HepG2 (cell line): ENCODE data around the gene GOLGA3. TPM values are rescaled to one million over a fixed set of nuclear protein-coding genes. Genes with fewer than 3 reads are reported as not detected.

Experiments used
- ATAC-seq: fragments of 200-7000 bp; cut with Tn5 transposase; 3 replicates; pipeline ENCODE4 v1.9.1; 2020; ENCODE audit warnings: mild to moderate bottlenecking, moderate library complexity
- BruUV-seq: library from RNA; stranded (reverse); fragments of 400-500 nt; replicated peaks from 2 replicates; lab custom pipeline; 2021; lab: Mats Ljungman, UMichigan
- CTCF ChIA-PET: fragments of 300-600 bp; formaldehyde crosslinking; extraction: SDS; loops from one replicate; lab custom pipeline; 2021; ENCODE audit warnings: low total read pairs, inconsistent platforms, low intra/inter-chr PET ratio; lab: Yijun Ruan, JAX
- POLR2A ChIA-PET: fragments of 350-600 bp; sonication (Branson Sonifier 250); formaldehyde crosslinking; loops from one replicate; lab custom pipeline; 2020; ENCODE audit warnings: antibody characterized with exemption, inconsistent platforms; lab: Yijun Ruan, JAX
- DNase-seq: peaks from one replicate; pipeline ENCODE4 v3.0.0-alpha.2; 2015; ENCODE audit warnings: low spot score
- FAIRE-seq: peaks from 3 replicates; lab custom pipeline; 2011; peaks lifted over from hg19 to GRCh38; lab: Jason Lieb, UNC
- H2AFZ ChIP-seq: one replicate; pipeline ENCODE4 v1.6.1; 2011; ENCODE audit warnings: low read length, inconsistent platforms
- H3K27ac ChIP-seq: fragments of 300-600 bp; 3 replicates; pipeline ENCODE4 v1.8.0; 2011; ENCODE audit warnings: mixed run types, mild to moderate bottlenecking, mixed read lengths, low read length, inconsistent platforms; ENCODE audit not compliant: insufficient read depth; ENCODE audit errors: extremely low read length
- H3K27me3 ChIP-seq, 2 experiments: fragments of 200-600 bp in 1 of 2; 2 replicates in 1 of 2; 3 replicates in 1 of 2; pipeline versions ENCODE4 v1.6.0 to v1.8.0; 2011; ENCODE audit warnings: low read length in 2 of 2, mild to moderate bottlenecking in 2 of 2, moderate library complexity in 2 of 2, inconsistent platforms in 1 of 2; ENCODE audit not compliant: insufficient read depth in 2 of 2, control insufficient read depth in 1 of 2
- H3K36me3 ChIP-seq, 2 experiments: fragments of 200-600 bp in 1 of 2; replicated peaks in 1 of 2; 2 replicates in 1 of 2; 3 replicates in 1 of 2; pipeline versions ENCODE4 v1.5.1 to v1.8.0; 2011; ENCODE audit warnings: low read length in 2 of 2, inconsistent platforms in 1 of 2; ENCODE audit not compliant: insufficient read depth in 2 of 2, control insufficient read depth in 1 of 2
- H3K4me1 ChIP-seq: 2 replicates; pipeline ENCODE4 v1.5.1; 2012; ENCODE audit warnings: low read length, inconsistent platforms; ENCODE audit not compliant: insufficient read depth
- H3K4me2 ChIP-seq: 2 replicates; pipeline ENCODE4 v1.6.0; 2011; ENCODE audit warnings: low read depth, low read length, inconsistent platforms
- H3K4me3 ChIP-seq, 3 experiments: fragments of 200-600 bp in 1 of 3; sonication (generic), shearing (Covaris generic) in 1 of 3; replicated peaks in 1 of 3; 2 replicates each; pipeline ENCODE4 v1.5.1; 2011 to 2016; ENCODE audit warnings: low read length in 3 of 3, inconsistent platforms in 2 of 3, low read depth in 2 of 3, mild to moderate bottlenecking in 2 of 3, control low read depth in 1 of 3, mixed read lengths in 1 of 3; ENCODE audit not compliant: insufficient read depth in 1 of 3
- H3K79me2 ChIP-seq: one replicate; pipeline ENCODE4 v1.6.1; 2011; ENCODE audit warnings: low read length, inconsistent platforms; ENCODE audit not compliant: insufficient read depth
- H3K9ac ChIP-seq: 2 replicates; pipeline ENCODE4 v1.6.0; 2011; ENCODE audit warnings: mild to moderate bottlenecking, low read depth, low read length, inconsistent platforms; ENCODE audit not compliant: insufficient read depth
- H3K9me3 ChIP-seq: 2 replicates; pipeline ENCODE4 v1.5.1; 2012; ENCODE audit warnings: mild to moderate bottlenecking, low read length
- H4K20me1 ChIP-seq: 2 replicates; pipeline ENCODE4 v1.6.0; 2011; ENCODE audit warnings: inconsistent platforms, mild to moderate bottlenecking, low read length, moderate library complexity; ENCODE audit not compliant: insufficient read depth
- EEA1 ChIP-seq: sonication (generic); formaldehyde crosslinking; IDR thresholded peaks from 2 replicates; pipeline ENCODE4 v1.5.1; 2020; ENCODE audit warnings: mild to moderate bottlenecking, missing genetic modification reagents, borderline replicate concordance
- HNRNPH1 ChIP-seq: fragments of 200-400 bp; formaldehyde crosslinking; optimal IDR thresholded peaks from 2 replicates; pipeline ENCODE3; 2017; ENCODE audit warnings: mild to moderate bottlenecking, low read depth, low read length
- IKZF4 ChIP-seq: sonication (generic); formaldehyde crosslinking; IDR thresholded peaks from 2 replicates; pipeline ENCODE4 v1.5.1; 2020; ENCODE audit warnings: borderline replicate concordance, mild to moderate bottlenecking, low read depth, missing genetic modification reagents; ENCODE audit errors: not compliant biosample characterization
- MXD1 ChIP-seq: sonication (generic); formaldehyde crosslinking; IDR thresholded peaks from 2 replicates; pipeline ENCODE4 v1.4.0; 2020; ENCODE audit warnings: mild to moderate bottlenecking, missing genetic modification reagents
- NR2F1 ChIP-seq, 2 experiments: fragments of 450-650 bp in 1 of 2; formaldehyde crosslinking in 1 of 2; IDR thresholded peaks; 2 replicates each; pipeline versions ENCODE4 v1.5.0 to v1.6.1; 2016 to 2020; ENCODE audit warnings: mild to moderate bottlenecking in 1 of 2, missing compliant biosample characterization in 1 of 2, missing genetic modification reagents in 1 of 2, moderate library complexity in 1 of 2
- PBX2 ChIP-seq: IDR thresholded peaks from 2 replicates; pipeline ENCODE4 v1.6.1; 2016; ENCODE audit warnings: control low read depth
- RELA ChIP-seq: sonication (generic); formaldehyde crosslinking; IDR thresholded peaks from 2 replicates; pipeline ENCODE4 v1.4.0; 2020; ENCODE audit warnings: missing genetic modification reagents
- SIN3B ChIP-seq: fragments of 150-350 bp; IDR thresholded peaks from 2 replicates; pipeline ENCODE4 v1.6.1; 2014; ENCODE audit warnings: low read length
- TCF12 ChIP-seq, 2 experiments: fragments of 450-650 bp in 1 of 2; sonication (generic) in 1 of 2; formaldehyde crosslinking in 1 of 2; IDR thresholded peaks; 2 replicates each; pipeline versions ENCODE4 v1.6.1 to v1.8.0; 2017 to 2022; ENCODE audit warnings: antibody characterized with exemption in 1 of 2, mild to moderate bottlenecking in 1 of 2, missing genetic modification reagents in 1 of 2, moderate library complexity in 1 of 2
- YY1 ChIP-seq: IDR thresholded peaks from 2 replicates; pipeline ENCODE4 v1.6.1; 2011; ENCODE audit warnings: low read length, low read depth, moderate library complexity, mild to moderate bottlenecking; ENCODE audit not compliant: insufficient read depth, insufficient replicate concordance
- ZNF672 ChIP-seq: sonication (generic); formaldehyde crosslinking; IDR thresholded peaks from 2 replicates; pipeline ENCODE4 v1.8.1; 2022; ENCODE audit warnings: missing genetic modification reagents
- WGBS: methylation state at CpG from one replicate; pipeline ENCODE4 v1.1.6; 2017; ENCODE audit warnings: low lambda C conversion rate; 5-methylcytosine and 5-hydroxymethylcytosine counted together
- in situ Hi-C: cut with HindIII; loops from 2 replicates; pipeline ENCODE4 v1.10.0; 2017; ENCODE audit warnings: low pct_unique_long_range_greater_than_20kb; ENCODE audit not compliant: extremely low pct_ligation_motif_present
- intact Hi-C: fragments of 100-400 bp; cut with micrococcal nuclease; formaldehyde crosslinking; loops from one replicate; pipeline ENCODE4 v1.10.0; 2022; ENCODE audit not compliant: unreplicated experiment
- polyA plus RNA-seq, 8 experiments: library from polyadenylated mRNA; depleted of rRNA in 3 of 8; stranded (reverse) in 7 of 8; unstranded in 1 of 8; fragments of >200 nt; fragmentation: Illumina TruSeq in 4 of 8; extraction: Trizol in 4 of 8; gene quantifications; 2 replicates each; pipeline versions ENCODE4 v1.2.1 to v1.2.3, GENCODE V29; 2011 to 2016; ENCODE audit warnings: low read depth in 4 of 8, missing spikeins in 1 of 8, mixed read lengths in 1 of 8; ENCODE audit not compliant: insufficient read depth in 1 of 8
- total RNA-seq, 5 experiments: library from RNA; depleted of rRNA; stranded (reverse); fragments of >200 nt; fragmentation: Illumina TruSeq; extraction: Trizol; gene quantifications; 2 replicates each; pipeline ENCODE4 v1.2.3, GENCODE V29; 2016; ENCODE audit warnings: low read depth in 1 of 5

Gene GOLGA3
- total and polyA plus RNA-seq, 2 of the 13 experiments (the other 11 are each of a cell fraction or from before 2014, with no cell fraction given): 22.0 to 43.0 TPM

- Histone ChIP-seq H4K20me1 (peaks cover 21% of the 10 kb centered on the region), H3K4me3 (no peak overlapping the region), H3K36me3 (peaks cover 4 to 41% of the 10 kb centered on the region in 2 experiments), H3K79me2 (peaks cover 47% of the 10 kb centered on the region)
- in situ Hi-C loops: no loop called here
- TF ChIP-seq HNRNPH1 (no peak), IKZF4 (CRISPR knock-in tag) (no peak), TCF12 (IDR thresholded peaks at IDR 0.05) (no peak), TCF12 (CRISPR knock-in tag; IDR thresholded peaks at IDR 0.05) (no peak), PBX2 (no peak), YY1 (no peak), ZNF672 (CRISPR knock-in tag) (no peak), EEA1 (no peak), MXD1 (CRISPR knock-in tag) (no peak), RELA (CRISPR knock-in tag) (no peak), NR2F1 (CRISPR knock-in tag; IDR thresholded peaks at IDR 0.05) (no peak), SIN3B (no peak)
- TF ChIP-seq, all 625 proteins: peak for 0
- intact Hi-C loops: no loop called here
- no TSS peak for BruUV-seq
- FAIRE-seq (no peak), DNase-seq (no peak), ATAC-seq (no peak)
- H3K4me1 ChIP-seq: peaks cover 23% of the 10 kb centered on the region
- H3K9me3 ChIP-seq: no peaks in the 10 kb centered on the region
- H3K4me2 ChIP-seq: no peak overlapping the region
- POLR2A ChIA-PET: no interaction called here
- CTCF ChIA-PET: no interaction called here
- H2AFZ ChIP-seq: no peak overlapping the region
- no peaks in the 10 kb centered on the region; a peak in 1 of 5 replicates for H3K27me3 ChIP-seq
- no peak overlapping the region for H3K27ac ChIP-seq
- no peak overlapping the region for H3K9ac ChIP-seq
- WGBS: 96% methylated on average over 13 of the region's 16 CpGs
These were observed 2.8 kb downstream of the GOLGA3 start for GRCh38 chr12:132825861-132826260.
